HepG2 (cell line): ENCODE measurements around the gene MVK. TPM values are rescaled to one million over a fixed set of nuclear protein-coding genes. Genes with fewer than 3 reads are reported as not detected.

Source experiments
- AGO1 ChIP-seq: fragments of 200-400 bp; formaldehyde crosslinking; IDR thresholded peaks from 2 replicates; pipeline ENCODE4 v1.6.1; 2017; ENCODE audit warnings: mild to moderate bottlenecking, low read depth, low read length, moderate library complexity; ENCODE audit not compliant: poor library complexity, severe bottlenecking
- FOSL2 ChIP-seq: sonication (generic); formaldehyde crosslinking; IDR thresholded peaks from 2 replicates; pipeline ENCODE4 v1.4.0; 2020; ENCODE audit warnings: missing genetic modification reagents
- TMF1 ChIP-seq: sonication (generic); formaldehyde crosslinking; IDR thresholded peaks from 2 replicates; pipeline ENCODE4 v1.8.1; 2022; ENCODE audit warnings: low read depth, missing genetic modification reagents
- ZFP90 ChIP-seq: sonication (generic); formaldehyde crosslinking; IDR thresholded peaks from 2 replicates; pipeline ENCODE4 v1.8.0; 2022; ENCODE audit warnings: missing genetic modification reagents, mild to moderate bottlenecking, inconsistent platforms, borderline replicate concordance
- ZNF282 ChIP-seq: fragments of 450-650 bp; IDR thresholded peaks from 2 replicates; pipeline ENCODE4 v1.6.1; 2018; ENCODE audit not compliant: partially characterized antibody
- ZNF343 ChIP-seq: sonication (generic); formaldehyde crosslinking; IDR thresholded peaks from 2 replicates; pipeline ENCODE4 v1.4.0; 2020; ENCODE audit warnings: mild to moderate bottlenecking, missing genetic modification reagents
- ZNF614 ChIP-seq: IDR thresholded peaks from 2 replicates; pipeline ENCODE4 v1.6.1; 2018; ENCODE audit warnings: missing biosample characterization, missing genetic modification reagents, inconsistent platforms, borderline replicate concordance
- polyA plus RNA-seq, 8 experiments: library from polyadenylated mRNA; depleted of rRNA in 3 of 8; stranded (reverse) in 7 of 8; unstranded in 1 of 8; fragments of >200 nt; fragmentation: Illumina TruSeq in 4 of 8; extraction: Trizol in 4 of 8; gene quantifications; 2 replicates each; pipeline versions ENCODE4 v1.2.1 to v1.2.3, GENCODE V29; 2011 to 2016; ENCODE audit warnings: low read depth in 4 of 8, missing spikeins in 1 of 8, mixed read lengths in 1 of 8; ENCODE audit not compliant: insufficient read depth in 1 of 8
- total RNA-seq, 5 experiments: library from RNA; depleted of rRNA; stranded (reverse); fragments of >200 nt; fragmentation: Illumina TruSeq; extraction: Trizol; gene quantifications; 2 replicates each; pipeline ENCODE4 v1.2.3, GENCODE V29; 2016; ENCODE audit warnings: low read depth in 1 of 5
- TF ChIP-seq, protein P1 (sequence below): sonication (generic); formaldehyde crosslinking; IDR thresholded peaks from 2 replicates; pipeline ENCODE4 v1.5.0; 2020; ENCODE audit warnings: missing genetic modification reagents
- TF ChIP-seq, protein P2 (sequence below): sonication (generic); formaldehyde crosslinking; IDR thresholded peaks from 2 replicates; pipeline ENCODE4 v1.4.0; 2020; ENCODE audit warnings: missing genetic modification reagents
- TF ChIP-seq, protein P3 (sequence below): sonication (generic); formaldehyde crosslinking; IDR thresholded peaks from 2 replicates; pipeline ENCODE4 v1.4.0; 2020; ENCODE audit warnings: missing genetic modification reagents

MVK gene
- total and polyA plus RNA-seq, 2 of the 13 experiments (the other 11 are each of a cell fraction or from before 2014, with no cell fraction given), result 11.6 to 66.9 TPM

- TF ChIP-seq, protein P1, sequence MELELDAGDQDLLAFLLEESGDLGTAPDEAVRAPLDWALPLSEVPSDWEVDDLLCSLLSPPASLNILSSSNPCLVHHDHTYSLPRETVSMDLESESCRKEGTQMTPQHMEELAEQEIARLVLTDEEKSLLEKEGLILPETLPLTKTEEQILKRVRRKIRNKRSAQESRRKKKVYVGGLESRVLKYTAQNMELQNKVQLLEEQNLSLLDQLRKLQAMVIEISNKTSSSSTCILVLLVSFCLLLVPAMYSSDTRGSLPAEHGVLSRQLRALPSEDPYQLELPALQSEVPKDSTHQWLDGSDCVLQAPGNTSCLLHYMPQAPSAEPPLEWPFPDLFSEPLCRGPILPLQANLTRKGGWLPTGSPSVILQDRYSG (CRISPR knock-in tag), result no peak
- no peak for TF ChIP-seq FOSL2 (CRISPR knock-in tag)
- TF ChIP-seq, protein P2, sequence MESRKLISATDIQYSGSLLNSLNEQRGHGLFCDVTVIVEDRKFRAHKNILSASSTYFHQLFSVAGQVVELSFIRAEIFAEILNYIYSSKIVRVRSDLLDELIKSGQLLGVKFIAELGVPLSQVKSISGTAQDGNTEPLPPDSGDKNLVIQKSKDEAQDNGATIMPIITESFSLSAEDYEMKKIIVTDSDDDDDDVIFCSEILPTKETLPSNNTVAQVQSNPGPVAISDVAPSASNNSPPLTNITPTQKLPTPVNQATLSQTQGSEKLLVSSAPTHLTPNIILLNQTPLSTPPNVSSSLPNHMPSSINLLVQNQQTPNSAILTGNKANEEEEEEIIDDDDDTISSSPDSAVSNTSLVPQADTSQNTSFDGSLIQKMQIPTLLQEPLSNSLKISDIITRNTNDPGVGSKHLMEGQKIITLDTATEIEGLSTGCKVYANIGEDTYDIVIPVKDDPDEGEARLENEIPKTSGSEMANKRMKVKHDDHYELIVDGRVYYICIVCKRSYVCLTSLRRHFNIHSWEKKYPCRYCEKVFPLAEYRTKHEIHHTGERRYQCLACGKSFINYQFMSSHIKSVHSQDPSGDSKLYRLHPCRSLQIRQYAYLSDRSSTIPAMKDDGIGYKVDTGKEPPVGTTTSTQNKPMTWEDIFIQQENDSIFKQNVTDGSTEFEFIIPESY (CRISPR knock-in tag), result no peak
- no peak for TF ChIP-seq AGO1
- no peak for TF ChIP-seq ZFP90 (CRISPR knock-in tag)
- TF ChIP-seq ZNF614 (CRISPR knock-in tag), result no peak
- TF ChIP-seq ZNF343 (CRISPR knock-in tag), result no peak
- TF ChIP-seq, protein P3, sequence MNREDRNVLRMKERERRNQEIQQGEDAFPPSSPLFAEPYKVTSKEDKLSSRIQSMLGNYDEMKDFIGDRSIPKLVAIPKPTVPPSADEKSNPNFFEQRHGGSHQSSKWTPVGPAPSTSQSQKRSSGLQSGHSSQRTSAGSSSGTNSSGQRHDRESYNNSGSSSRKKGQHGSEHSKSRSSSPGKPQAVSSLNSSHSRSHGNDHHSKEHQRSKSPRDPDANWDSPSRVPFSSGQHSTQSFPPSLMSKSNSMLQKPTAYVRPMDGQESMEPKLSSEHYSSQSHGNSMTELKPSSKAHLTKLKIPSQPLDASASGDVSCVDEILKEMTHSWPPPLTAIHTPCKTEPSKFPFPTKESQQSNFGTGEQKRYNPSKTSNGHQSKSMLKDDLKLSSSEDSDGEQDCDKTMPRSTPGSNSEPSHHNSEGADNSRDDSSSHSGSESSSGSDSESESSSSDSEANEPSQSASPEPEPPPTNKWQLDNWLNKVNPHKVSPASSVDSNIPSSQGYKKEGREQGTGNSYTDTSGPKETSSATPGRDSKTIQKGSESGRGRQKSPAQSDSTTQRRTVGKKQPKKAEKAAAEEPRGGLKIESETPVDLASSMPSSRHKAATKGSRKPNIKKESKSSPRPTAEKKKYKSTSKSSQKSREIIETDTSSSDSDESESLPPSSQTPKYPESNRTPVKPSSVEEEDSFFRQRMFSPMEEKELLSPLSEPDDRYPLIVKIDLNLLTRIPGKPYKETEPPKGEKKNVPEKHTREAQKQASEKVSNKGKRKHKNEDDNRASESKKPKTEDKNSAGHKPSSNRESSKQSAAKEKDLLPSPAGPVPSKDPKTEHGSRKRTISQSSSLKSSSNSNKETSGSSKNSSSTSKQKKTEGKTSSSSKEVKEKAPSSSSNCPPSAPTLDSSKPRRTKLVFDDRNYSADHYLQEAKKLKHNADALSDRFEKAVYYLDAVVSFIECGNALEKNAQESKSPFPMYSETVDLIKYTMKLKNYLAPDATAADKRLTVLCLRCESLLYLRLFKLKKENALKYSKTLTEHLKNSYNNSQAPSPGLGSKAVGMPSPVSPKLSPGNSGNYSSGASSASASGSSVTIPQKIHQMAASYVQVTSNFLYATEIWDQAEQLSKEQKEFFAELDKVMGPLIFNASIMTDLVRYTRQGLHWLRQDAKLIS, result no peak
- no peak for TF ChIP-seq ZNF282
- no peak for TF ChIP-seq TMF1 (CRISPR knock-in tag)
Observed at GRCh38 chr12:109632342-109632741, 58.7 kb downstream of the MVK start (continued).
